Measurements from ENCODE around the gene ENTPD6.

DNA sequence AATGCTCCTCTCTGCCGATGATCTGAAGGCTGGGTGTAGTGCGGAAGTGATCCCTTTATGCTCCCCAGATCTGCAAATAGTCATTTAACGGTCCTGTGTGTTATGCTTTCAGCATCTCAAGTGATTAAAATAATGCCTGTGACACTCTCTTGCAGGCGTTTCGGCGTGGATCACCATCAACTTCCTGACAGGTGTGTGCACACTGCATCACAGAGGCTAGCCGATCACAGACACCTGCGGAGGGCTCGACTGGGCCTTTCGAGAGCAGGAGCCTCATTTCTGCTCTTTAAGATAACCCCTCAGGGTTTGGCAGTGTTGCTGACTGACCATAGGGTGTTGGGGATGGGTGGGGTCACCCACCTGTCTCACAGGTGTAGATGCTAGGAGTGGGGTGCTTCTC lies 20.0 kb downstream of the ENTPD6 start:
- TF ChIP-seq EZH2phosphoT487 (IDR thresholded peaks at IDR 0.05; ENCODE audit: borderline replicate concordance, low read length): no peak
- TF ChIP-seq, protein P1, sequence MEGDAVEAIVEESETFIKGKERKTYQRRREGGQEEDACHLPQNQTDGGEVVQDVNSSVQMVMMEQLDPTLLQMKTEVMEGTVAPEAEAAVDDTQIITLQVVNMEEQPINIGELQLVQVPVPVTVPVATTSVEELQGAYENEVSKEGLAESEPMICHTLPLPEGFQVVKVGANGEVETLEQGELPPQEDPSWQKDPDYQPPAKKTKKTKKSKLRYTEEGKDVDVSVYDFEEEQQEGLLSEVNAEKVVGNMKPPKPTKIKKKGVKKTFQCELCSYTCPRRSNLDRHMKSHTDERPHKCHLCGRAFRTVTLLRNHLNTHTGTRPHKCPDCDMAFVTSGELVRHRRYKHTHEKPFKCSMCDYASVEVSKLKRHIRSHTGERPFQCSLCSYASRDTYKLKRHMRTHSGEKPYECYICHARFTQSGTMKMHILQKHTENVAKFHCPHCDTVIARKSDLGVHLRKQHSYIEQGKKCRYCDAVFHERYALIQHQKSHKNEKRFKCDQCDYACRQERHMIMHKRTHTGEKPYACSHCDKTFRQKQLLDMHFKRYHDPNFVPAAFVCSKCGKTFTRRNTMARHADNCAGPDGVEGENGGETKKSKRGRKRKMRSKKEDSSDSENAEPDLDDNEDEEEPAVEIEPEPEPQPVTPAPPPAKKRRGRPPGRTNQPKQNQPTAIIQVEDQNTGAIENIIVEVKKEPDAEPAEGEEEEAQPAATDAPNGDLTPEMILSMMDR (IDR thresholded peaks at IDR 0.05; ENCODE audit: low read depth, low read length, poor library complexity, severe bottlenecking): no peak

All from DOHH2 (cell line).